ENCODE results near the gene DCAF17. TPM values are rescaled to one million over a fixed set of nuclear protein-coding genes. Genes with fewer than 3 reads are reported as not detected.

DCAF17 gene
- total RNA-seq, result 88.4 TPM

- peak; percentile 96 for DNase-seq
Observed at GRCh38 chr2:171434013-171434989, at the start of gene DCAF17. TSS of gene DCAF17 (plus strand) at chr2:171434226. CDS start at chr2:171434578, 352 bp downstream.

- no peak for DNase-seq
Observed at GRCh38 chr2:171386627-171387026, 47.4 kb upstream of the DCAF17 start.

- DNase-seq, result no peak
Observed at GRCh38 chr2:171387052-171387451, 47.0 kb upstream of the DCAF17 start.

GRCh38 chr2:171389325-171389724 lies 44.7 kb upstream of the DCAF17 start:
- no peak for DNase-seq

GRCh38 chr2:171389780-171390179 lies 44.2 kb upstream of the DCAF17 start:
- no peak for DNase-seq

GRCh38 chr2:171390941-171391516 lies 43.0 kb upstream of the DCAF17 start:
- DNase-seq, result no peak

GRCh38 chr2:171391532-171391931 lies 42.5 kb upstream of the DCAF17 start:
- no peak for DNase-seq

- DNase-seq, result no peak
Observed at GRCh38 chr2:171393487-171393886, 40.5 kb upstream of the DCAF17 start.

GRCh38 chr2:171394164-171394740 lies 39.8 kb upstream of the DCAF17 start:
- no peak for DNase-seq

- DNase-seq, result no peak
Observed at GRCh38 chr2:171399292-171399691, 34.7 kb upstream of the DCAF17 start.

GRCh38 chr2:171400395-171400794 lies 33.6 kb upstream of the DCAF17 start:
- no peak for DNase-seq

GRCh38 chr2:171401947-171402346 lies 32.1 kb upstream of the DCAF17 start:
- no peak for DNase-seq

GRCh38 chr2:171402906-171403580 lies 31.0 kb upstream of the DCAF17 start:
- no peak for DNase-seq

- no peak for DNase-seq
Observed at GRCh38 chr2:171404261-171404660, 29.8 kb upstream of the DCAF17 start.

- no peak for DNase-seq
Observed at GRCh38 chr2:171404719-171405118, 29.3 kb upstream of the DCAF17 start.

- no peak for DNase-seq
Observed at GRCh38 chr2:171405546-171405945, 28.5 kb upstream of the DCAF17 start.

- DNase-seq, result no peak
Observed at GRCh38 chr2:171406044-171406443, 28.0 kb upstream of the DCAF17 start.

GRCh38 chr2:171407030-171407675 lies 26.9 kb upstream of the DCAF17 start:
- DNase-seq, result no peak

- DNase-seq, result no peak
Observed at GRCh38 chr2:171407676-171408044, 26.4 kb upstream of the DCAF17 start.

GRCh38 chr2:171409436-171409971 lies 24.5 kb upstream of the DCAF17 start:
- DNase-seq, result no peak

GRCh38 chr2:171410101-171410500 lies 23.9 kb upstream of the DCAF17 start:
- no peak for DNase-seq

GRCh38 chr2:171410624-171411023 lies 23.4 kb upstream of the DCAF17 start:
- DNase-seq, result no peak

All from occipital lobe (tissue), 2 donors.